T-helper 1 cell (primary cell): ENCODE measurements around the gene EFNA2.

Source experiments
- DNase-seq, 5 donors: peaks; one replicate each; pipeline ENCODE4 v3.0.0-alpha.2; 2012 to 2020

Gene EFNA2

DNA sequence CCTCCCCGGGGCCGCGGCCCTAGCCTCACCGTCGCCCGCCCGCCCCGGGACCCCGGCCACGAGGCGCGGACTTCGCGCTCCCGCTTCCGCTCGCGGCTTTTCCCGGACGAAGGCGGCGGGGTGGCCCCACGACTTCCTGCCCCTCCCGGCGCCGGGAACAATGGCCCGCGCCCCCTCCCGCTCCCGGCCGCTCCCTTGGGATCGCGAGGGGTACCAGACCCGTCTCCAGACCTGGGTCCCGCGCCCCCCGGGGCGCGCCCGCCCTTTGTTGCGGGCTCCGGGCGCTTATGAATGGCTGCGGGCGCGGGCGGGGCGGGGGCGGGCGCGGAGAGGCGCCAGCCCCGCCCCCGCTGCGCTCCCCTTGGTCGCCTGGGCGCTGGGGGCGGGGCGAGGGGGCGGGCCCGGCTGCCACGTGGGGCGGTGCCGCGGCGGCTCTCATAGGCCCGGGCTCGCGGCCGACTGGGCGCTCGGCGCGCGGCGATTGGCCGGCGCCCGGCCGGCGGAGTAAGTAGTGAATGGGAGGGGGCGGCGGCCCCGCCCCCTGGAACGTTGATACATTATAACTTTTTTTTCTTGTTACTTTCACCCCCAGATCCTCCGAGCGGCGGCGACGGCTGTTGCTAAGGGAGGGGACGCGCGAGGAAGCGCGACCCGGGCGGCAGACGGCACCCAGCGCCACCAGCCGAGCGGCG is 36.2 kb upstream of the EFNA2 start:
- peak; percentile 87 to 98 (median 90) for DNase-seq

GRCh38 chr19:1249990-1250436 is 35.7 kb upstream of the EFNA2 start:
- no peak for DNase-seq

- peak; percentile 38 to 64 (median 61) for DNase-seq
Measured at GRCh38 chr19:1250437-1251260, 35.0 kb upstream of the EFNA2 start.

DNA sequence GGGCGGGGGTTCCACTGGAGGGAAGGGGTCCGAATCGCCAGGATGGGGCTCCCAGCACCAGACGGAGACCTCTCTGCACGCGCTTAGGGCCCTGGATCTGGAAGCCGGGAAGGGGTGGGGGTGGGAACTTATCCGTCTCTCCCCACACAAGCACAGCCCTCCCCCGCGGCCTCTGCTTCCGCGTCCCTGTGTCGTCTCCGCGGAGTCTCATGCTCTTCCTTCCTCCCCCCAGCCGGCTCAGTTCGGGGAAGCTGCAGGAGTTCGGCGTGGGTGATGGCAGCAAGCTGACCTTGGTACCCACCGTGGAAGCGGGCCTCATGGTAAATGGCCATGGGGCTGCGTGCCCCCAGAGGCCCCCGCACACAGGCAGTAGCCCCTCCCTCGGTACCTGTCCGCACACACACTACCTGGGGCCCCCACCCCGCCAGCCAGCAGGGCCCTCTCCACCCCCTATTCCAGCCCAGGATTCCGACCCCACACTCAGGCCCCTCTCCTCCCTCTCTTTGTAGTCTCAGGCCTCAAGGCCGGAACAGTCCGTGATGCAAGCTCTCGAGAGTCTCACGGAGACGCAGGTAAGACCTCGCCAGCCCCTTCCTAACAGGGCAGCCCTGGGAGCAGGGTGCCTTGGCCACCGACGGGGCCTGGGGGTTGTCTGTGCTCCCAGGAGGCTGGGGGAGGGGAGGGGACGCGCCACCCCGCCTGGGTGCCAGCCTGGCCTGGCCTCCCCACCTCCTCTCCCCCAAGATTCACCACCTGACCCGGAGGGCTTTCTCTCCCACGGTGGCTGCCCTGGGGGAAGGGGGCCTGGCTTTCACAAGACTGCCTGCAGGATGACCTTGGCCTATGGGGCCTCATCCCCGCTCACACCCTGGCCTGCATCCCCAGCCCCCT is 34.1 kb upstream of the EFNA2 start:
- peak; percentile 47 to 76 (median 63) for DNase-seq

GRCh38 chr19:1252221-1252820 is 33.4 kb upstream of the EFNA2 start:
- peak in 4 of 5 donors; percentile 44 to 78 (median 54) for DNase-seq

- DNase-seq: peak; percentile 63 to 86 (median 70)
Measured at GRCh38 chr19:1252821-1253513, 32.7 kb upstream of the EFNA2 start.

- DNase-seq: no peak
Measured at GRCh38 chr19:1253514-1254080, 32.1 kb upstream of the EFNA2 start.

GRCh38 chr19:1254081-1254527 is 31.6 kb upstream of the EFNA2 start:
- DNase-seq: no peak

DNA sequence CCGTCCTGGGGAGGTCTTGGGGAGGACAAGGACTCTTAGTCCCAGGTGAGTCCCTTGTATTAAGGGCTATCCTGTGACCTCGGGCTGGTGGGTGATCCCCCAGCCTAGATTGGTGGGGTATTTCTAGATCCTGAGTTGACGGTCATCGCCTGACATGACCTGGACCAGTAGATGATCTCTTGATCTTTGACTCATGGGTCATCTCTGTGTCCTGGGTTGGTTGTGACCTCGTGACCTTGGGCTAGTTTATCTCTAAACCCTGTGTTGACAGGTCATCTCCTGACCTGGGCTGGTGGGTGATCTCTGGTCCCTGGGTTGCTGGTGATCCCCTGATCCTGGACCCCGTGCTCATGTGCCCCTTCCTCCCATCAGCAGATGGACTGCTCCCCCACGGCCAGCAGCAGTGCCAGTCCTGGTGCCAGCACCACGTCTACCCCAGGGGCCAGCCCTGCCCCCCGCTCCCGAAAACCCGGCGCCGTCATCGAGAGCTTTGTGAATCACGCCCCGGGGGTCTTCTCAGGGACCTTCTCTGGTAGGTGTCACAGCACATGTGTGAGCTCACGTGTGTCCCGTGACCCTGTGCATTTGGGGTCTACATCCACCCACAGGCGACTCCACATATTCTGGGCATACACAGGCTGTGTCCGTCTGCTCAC is 31.0 kb upstream of the EFNA2 start:
- no peak for DNase-seq

DNA sequence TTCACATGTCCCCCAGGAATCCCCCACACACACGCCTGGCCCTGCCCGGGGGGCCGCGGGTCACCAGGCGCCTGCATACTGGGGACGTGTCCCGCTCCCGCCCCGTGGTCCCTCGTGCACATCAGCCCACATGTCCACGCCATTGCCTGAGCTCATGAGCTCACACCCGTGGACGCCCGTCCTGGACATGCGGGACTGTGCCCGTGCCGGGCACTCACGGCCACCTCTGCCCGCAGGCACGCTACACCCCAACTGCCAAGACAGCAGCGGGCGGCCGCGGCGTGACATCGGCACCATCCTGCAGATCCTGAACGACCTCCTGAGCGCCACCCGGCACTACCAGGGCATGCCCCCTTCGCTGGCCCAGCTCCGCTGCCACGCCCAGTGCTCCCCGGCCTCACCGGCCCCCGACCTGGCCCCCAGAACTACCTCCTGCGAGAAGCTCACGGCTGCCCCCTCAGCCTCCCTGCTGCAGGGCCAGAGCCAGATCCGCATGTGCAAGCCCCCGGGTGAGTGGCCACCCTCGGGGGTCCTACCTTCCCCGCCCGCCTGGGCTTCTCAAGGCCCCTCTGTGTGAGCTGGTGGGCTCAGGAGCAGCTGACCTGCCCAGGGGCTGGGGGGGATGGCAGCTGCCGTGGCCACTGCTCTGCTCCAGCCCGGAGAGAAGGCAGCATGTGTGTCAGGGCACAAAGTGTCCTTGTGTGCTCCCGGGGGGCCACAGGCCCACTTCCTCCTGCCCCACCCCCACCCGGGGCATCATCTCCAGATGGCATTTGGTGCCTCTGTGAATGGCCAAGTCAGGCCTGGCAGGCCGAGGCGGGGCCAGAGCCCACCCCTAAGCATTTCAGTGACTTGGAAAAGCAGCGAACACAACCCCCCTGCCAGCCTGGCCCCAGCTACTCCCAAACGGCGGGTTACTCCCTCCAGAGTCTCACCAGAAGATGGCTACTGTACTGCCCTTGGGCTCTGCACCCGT is 30.2 kb upstream of the EFNA2 start:
- DNase-seq: no peak

DNA sequence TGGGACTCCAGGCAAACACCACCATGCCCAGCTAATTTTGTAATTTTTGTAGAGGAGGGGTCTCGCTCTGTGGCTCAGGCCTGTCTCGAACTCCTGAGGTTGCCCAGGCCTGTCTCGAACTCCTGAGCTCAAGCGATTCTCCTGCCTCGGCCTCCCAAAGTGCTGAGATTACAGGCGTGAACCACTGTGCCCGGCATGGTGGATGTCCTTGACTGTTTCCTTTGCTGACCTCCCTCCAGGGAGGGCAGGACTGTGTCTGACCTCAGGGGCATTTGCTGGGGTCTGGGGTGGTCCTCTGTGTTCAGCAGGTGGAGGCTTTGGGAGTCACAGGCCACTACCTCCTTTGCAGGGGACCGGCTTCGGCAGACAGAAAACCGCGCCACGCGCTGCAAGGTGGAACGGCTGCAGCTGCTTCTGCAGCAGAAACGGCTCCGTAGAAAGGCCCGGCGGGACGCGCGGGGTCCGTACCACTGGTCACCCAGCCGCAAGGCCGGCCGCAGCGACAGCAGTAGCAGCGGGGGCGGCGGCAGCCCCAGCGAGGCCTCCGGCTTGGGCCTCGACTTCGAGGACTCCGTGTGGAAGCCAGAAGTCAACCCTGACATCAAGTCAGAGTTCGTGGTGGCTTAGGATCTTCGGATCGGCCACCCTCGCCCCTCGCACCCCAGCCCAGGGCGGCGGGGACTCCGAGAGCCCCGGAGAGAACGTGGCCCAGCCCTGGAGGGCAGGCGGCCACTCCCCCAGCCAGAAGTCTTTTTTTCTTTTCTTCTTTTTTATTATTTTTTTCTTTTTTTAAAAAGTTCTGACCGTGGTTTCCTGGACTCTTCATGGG is 28.8 kb upstream of the EFNA2 start:
- no peak for DNase-seq

DNA sequence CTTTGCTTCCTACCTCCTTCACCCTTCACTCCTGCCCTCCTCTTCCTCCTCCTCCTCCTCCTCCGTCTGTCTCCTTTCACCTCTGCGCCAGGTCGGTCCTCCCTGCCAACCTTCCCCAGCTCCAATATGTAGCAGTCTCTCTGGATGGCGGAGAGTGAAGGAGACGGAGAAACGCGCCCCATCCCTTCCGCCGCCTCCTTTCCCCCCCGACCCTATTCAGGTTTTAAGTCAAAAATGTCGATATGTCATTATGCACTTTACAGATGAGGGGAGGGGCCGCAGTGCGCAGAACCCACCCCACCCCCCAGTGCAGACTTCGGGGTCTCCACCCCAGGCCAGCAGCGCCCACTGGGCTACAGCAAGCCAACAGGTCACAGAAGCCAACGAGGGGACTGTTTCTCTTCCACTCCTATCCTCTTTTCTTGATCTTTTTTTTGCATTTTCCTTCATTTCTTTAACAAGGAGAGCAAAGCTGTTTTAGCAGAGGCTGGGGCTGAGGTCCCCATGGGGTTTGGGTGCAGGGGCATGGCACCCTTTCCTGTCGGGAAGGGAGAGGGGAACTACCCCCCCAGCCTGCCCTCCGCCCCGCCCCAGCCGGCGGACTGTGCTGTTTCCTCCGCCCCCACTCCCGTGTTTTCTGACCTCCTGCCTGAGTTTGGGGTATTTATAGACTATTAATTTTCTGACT is 28.1 kb upstream of the EFNA2 start:
- no peak for DNase-seq

DNA sequence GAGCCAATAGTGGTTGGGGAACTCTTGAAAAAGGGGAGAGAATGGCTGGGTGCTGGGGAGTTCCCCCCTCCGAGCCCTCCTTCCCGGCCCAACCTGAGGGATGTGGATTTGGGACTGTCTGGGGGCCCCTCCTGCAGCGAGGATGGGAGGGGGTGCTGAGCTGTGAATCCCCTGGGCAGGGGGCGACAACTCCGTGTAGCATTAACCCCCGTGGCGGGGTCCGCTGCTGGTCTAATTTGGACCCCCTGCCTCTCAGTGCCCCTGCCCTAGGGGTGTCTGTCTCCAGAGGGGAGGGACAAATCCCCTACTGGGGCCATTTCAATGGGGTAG is 27.5 kb upstream of the EFNA2 start:
- no peak for DNase-seq

DNA sequence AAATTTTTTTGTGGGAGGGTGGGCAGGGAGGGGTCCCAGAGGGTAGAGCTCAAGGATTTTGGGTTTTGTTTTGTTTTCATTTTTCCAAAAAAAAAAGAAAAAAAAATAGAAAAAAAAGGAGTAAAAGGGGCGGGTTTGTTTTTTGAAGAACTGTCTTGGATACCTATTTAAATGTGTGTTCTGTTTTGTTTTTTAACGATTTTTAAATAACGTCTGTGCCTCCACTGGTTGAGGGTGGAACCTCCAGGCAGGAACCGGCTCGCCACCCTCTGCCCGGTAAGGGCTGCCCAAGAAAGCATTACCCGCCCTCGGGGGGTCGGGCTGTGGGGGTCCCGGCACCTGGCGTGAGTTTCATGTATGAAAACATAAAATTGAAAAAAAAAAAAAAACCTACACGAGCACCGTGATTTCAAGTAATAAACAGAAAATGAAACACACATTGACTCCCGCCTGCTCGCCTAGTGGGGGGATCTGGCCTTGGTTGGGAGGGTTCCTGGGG is 26.9 kb upstream of the EFNA2 start:
- DNase-seq: no peak

DNA sequence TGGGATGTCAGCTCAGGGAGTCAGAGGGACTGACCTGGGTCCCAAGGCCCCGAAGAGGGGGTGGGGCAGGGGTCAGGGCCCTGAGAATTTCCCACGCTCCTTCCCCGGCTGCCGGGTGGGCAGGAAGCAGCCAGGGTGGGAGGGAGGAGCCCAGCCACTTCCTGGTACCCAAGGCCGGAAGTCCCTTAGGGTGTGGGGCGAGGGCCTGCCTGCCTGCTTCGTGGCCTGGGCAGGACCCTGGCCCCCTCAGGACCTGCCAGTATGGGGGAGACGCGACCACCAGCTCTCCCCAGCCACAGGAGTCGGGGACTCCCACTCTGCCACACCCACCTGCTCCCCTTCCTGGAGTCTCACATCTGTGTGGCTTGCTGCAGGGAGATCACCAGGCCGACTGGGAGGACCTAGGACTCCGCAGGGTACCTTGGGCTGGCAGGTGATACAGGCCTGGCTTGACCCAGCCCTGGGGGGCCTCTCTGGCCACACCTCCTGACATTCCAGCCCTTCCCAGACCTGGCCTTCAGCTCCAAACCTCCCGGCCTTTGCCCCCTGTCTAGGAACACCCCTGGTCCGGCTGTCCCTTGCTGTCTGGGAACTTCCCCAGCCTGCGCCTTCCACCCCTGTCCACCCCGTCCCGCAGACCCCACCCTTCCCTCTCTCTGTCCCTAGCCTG is 26.3 kb upstream of the EFNA2 start:
- DNase-seq: peak; percentile 59 to 85 (median 64)

DNA sequence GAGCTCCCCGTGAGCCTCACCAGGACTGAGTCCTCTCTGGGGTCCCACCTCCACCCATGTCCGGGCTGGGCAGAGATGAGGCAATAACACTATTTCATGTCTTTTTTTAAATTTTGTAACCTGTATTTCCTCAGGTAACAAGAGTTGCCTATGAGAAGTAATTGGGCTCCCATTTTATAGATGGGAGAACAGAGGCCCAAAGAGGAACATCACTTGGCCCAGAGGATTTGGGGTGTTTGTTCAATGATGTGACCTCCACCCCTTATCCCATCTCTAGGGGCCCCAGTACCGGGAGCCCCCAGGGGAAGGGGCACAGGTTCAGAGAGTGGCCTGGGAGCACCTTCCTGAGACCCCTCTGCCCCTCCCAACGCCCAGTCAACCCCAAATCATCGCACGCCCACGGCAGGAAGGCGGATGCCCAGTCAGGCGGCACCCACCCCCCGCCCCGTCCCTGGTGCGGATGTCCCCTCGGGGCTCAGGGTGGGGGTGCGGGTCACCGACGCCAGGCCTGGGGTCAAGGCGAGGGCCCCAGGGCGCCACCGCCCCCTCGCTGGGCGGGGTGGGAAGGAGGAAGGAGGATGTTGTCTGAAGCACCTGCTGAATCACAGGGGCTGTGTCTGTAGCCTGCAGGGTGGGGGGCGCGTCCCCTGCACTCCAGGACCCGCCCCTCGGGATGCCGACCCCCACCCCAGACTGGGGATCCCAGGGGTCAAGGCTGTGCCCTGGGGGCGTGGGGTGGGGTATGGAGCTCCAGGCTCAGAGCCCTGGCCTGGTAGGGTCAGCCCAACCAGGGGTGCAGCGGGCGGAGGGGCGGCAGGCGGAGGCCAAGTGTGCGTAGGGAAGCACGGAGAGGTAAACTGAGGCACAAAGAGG is 25.6 kb upstream of the EFNA2 start:
- DNase-seq: peak in 2 of 5 donors; percentile 58 to 64
